GM19468 (cell line): ENCODE measurements around the gene NFATC3.
"Not testable (repeated sequence)": the region's sequence is repeated elsewhere in the genome, so short reads cannot be mapped to it uniquely, and the experiment has no call there.

Experiments
- ATAC-seq: cut with Tn5 transposase; IDR thresholded peaks from one replicate; pipeline ENCODE4 v1.9.1; 2021; ENCODE audit warnings: mild to moderate bottlenecking, moderate library complexity, moderate number of reproducible peaks; ENCODE audit not compliant: unreplicated experiment; ENCODE audit errors: extremely low read depth

NFATC3 gene

DNA sequence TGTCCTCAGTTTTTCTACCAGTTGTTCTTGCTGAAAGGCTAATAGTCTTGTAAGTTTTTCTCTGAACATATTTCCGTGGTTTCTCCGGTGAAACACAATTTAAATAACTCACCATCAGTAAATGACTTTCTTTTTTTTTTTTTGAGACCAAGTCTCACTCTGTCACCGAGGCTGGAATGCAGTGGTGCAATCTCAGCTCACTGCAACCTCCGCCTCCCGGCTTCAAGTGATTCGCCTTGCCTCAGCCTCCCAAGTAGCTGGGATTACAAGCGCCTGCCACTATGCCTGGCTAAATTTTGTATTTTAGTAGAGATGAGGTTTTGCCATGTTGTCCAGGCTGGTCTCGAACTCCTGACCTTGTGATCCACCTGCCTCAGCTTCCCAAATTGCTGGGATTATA, 29.8 kb downstream of the NFATC3 start:
- ATAC-seq = not testable (repeated sequence)

GRCh38 chr16:68115851-68116250, 30.7 kb downstream of the NFATC3 start:
- no peak for ATAC-seq

- no peak for ATAC-seq
Measured at GRCh38 chr16:68116256-68116867, 31.2 kb downstream of the NFATC3 start.

DNA sequence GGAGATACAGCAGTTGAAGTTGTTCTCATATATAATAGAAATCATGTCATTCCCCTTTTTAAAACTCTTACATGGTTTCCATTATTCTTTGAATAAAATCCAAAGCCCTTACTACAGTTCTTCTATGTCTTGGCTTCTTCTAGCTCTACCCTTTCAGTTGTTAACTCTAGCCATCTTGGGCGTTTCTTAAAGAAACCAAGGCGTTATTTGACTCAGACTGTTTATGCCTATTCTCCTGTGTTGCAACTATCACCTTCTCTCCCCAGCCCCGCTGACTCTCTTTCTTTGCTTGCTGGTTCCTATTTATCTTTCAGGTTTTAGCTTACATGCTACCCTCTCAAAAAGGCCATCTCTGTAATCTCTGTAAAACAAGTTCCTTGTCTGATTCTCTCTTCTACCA, 32.7 kb downstream of the NFATC3 start:
- ATAC-seq = no peak

GRCh38 chr16:68118954-68119353, 33.8 kb downstream of the NFATC3 start:
- not testable (repeated sequence) for ATAC-seq

GRCh38 chr16:68120496-68120895, 35.3 kb downstream of the NFATC3 start:
- not testable (repeated sequence) for ATAC-seq

DNA sequence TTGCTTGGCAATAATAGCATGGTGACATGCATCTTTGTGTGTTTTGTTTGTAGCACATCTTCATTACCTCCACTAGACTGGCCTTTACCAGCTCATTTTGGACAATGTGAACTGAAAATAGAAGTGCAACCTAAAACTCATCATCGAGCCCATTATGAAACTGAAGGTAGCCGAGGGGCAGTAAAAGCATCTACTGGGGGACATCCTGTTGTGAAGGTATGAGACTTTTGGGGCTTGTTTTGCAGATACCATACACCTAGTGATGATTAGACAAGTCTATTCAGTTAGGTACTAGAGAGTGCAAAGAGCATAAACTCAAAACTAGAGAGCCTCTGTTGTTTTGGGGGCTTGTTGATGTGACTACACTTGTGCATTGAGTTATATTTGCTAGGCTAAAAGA, 41.2 kb downstream of the NFATC3 start:
- ATAC-seq = no peak

DNA sequence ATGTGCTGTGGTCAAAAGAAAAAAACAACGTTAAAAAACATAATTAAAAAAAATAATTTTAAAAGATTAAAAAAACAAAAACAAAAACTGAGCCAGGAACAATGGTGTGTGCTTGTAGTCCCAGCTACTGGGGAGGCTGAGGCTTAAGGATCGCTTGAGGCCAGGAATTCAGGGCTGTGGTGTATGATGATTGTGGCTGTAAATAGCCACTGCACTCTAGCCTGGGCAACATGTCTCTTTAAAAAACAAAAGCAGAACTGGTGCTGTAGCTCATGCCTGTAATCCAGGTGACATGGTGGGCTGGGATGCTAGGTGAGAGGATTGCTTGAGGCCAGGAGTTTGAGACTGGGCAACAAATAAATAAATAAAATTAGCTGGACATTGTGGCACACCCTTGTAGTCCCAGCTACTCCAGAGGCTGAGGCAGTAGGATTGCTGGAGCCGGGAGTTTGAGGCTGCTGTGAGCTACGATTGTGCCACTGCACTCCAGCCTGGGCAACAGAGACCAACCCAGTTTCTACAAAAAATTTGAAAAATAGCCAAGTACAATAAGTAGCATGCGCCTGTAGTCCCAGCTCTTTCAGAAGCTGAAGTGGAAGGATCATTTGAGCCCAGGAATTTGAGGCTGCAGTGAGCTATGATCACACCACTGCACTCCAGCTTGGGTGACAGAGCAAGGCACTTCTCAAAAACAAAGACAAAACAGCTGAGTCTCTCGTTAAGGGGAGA, 43.6 kb downstream of the NFATC3 start:
- ATAC-seq = no peak

GRCh38 chr16:68130520-68130919, 45.4 kb downstream of the NFATC3 start:
- ATAC-seq = no peak

DNA sequence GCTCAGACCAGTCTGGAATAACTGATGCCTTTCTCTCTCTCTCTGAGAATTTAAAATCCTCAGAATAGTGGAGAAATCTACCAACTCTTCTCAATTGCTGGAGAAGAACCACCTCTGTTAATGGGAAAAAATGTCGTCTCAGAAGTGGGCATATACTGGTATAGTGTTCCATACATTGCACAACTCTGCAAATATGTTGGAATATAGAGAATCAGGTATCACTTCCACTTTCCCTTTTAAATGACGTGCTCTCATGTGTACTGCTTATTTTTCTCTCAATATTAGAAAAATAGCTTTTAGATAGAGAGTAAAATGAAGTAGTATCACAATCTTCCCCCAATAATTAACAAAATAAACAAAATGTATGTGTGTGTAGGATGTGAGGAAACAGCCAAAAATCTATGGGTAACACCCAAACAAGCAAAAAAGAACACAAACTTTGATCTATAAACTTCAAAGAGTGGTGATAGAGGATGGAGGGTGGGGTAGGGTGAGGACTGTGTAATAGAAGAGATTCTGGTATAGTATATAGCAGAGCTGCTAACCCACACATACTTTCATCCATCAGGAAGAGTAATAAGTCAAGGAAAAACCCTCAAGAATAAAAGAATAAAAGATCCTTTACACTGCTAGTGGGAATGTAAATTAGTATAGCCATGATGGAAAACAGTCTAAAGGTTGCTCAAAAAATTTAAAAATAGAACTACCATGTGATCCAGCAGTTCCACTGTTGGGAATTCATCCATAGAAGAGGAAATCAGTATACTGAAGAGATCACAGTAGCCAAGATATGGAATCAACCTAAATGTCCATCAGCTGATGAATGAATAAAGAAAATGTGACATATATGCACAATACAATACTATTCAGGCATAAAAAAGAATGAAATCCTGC, 46.9 kb downstream of the NFATC3 start:
- no peak for ATAC-seq

DNA sequence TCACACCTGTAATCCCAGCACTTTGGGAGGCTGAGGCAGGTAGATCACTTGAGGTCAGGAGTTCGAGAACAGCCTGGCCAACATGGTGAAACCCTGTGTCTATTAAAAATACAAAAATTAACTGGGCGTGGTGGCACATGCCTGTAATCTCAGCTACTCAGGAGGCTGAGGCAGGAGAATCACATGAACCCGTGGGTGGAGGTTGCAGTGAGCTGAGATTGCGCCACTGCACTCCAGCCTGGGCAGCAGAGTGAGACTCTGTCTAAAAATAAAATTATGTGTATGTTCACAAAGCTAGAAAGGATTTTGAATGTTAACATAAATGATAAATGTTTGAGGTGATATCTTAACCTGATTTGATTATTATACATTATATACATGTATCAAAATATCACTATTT, 47.8 kb downstream of the NFATC3 start:
- not testable (repeated sequence) for ATAC-seq

DNA sequence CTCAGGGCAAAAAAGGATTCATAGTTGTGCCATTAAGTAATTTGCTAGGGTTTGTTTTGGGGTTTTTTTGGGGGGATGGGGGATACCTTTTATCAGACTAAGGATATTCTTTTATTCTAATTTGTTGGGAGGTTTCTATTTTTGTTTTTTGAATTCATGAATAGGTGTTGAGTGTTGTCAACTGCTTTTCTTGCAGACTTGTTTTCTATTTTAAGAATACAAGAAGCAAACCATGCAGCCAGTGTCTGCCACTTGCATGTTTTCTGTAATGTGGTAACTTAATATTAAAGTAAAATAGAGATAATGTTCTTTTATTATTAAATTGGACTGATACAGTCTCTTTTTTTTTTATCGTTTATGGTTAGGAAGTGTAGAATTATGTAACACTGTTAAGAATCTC, 49.5 kb downstream of the NFATC3 start:
- ATAC-seq = no peak

DNA sequence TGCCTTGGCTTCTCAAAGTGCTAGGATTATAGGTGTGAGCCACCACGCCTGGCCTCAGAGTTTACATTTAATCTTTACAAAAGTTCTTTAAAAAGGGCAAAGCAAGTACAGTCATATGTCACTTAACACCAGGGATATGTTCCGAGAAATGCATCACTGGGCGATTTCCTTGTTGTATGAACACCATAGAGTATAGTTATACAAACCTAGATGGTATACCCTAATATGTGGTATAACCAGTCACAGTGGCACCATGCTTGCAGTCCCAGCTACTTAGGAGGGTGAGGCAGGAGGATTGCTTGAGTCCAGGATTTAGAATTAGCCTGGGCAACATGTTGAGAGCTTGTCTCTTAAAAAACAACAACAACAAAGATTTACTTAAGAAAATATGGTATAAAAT, 51.3 kb downstream of the NFATC3 start:
- ATAC-seq = no peak

GRCh38 chr16:68144008-68144407, 58.8 kb downstream of the NFATC3 start:
- ATAC-seq = no peak

GRCh38 chr16:68146585-68146984, 61.4 kb downstream of the NFATC3 start:
- ATAC-seq = no peak

DNA sequence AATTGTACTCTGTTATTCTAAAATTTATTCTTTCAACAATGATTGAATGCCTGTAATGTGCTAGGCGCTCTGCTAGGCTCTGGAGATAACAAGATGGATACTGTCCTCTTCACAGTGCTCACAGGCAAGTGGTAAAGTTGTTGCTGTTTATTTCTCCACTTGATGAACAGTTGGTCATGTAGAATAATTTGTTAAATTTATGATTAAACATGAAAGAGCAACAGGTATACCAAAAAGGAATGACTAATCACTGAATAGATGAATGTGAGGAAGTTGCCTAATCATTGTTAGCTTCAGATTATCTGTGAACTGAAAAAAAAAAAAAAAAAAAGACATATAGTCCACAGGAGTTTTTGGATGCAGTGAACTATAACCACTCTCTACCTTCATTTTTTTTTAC, 62.3 kb downstream of the NFATC3 start:
- no peak for ATAC-seq

DNA sequence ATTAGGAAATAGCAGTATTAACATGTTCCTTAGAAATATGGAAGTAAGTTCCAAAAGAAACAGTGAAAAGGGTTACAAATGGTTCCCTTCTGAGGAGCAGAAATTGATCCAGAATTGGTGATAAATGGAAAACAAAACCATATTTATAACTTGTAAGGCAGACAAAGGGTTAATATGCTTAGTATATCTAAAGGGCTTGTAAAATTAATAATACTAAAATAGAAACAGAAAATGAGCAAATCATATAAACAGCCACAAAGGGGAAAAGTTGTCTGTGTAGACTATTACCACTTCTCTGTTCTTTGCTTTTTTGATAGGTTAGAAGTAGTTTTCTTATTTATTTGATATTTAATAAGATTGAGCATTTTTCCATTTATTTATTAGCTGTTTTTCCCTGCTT, 64.4 kb downstream of the NFATC3 start:
- ATAC-seq = no peak

DNA sequence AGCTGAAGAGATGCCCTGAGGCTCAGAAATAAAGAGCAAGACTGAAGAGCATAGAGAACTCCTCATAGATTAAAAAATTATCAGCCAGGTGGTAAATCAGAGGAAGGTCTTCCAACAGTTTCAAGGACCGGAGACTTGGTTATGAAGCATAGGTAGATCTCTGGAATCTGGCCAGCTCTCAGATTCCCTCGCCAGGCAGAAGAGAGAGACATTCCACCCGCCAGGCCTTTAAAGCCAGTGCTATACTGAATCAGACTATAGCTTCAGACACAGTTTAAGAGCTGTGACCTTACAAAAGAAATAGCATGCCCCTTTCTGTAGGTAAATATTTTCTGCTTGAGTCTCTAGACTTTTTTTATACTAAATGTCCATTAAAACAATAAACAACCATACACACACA, 70.3 kb downstream of the NFATC3 start:
- no peak for ATAC-seq

GRCh38 chr16:68162413-68162812, 77.2 kb downstream of the NFATC3 start:
- no peak for ATAC-seq

DNA sequence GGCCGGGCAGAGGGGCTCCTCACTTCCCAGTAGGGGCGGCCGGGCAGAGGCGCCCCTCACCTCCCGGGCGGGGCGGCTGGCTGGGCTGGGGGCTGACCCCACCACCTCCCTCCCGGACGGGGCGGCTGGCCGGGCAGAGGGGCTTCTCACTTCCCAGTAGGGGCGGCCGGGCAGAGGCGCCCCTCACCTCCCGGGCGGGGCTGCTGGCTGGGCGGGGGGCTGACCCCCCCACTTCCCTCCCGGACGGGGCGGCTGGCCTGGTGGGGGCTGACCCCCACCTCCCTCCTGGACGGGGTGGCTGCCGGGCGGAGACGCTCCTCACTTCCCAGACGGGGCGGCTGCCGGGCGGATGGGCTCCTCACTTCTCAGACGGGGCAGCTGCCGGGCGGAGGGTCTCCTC, 78.1 kb downstream of the NFATC3 start:
- not testable (repeated sequence) for ATAC-seq

DNA sequence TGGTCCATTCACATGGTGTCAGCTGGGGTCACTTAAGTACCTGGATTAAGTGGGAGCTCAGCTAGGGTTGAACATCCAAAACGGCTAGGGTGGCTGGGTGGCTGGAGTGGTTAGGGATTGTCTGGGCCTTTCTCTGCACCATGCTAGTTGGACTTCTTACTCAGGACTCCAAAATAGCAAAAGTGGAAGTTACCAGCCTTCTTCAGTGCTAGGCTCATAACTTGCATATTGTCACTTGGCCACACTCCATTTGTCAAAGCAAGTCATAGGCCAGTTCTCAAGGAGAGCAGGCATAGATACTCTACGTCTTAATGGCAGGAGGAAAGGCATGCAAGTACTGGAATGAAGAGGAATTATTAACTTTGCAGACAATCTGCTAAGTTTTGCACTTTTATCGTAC, 81.1 kb downstream of the NFATC3 start:
- ATAC-seq = no peak
